ENCODE data around the gene CCDC6. TPM values are rescaled to one million over a fixed set of nuclear protein-coding genes. Genes with fewer than 3 reads are reported as not detected.

Gene CCDC6
- total and polyA plus RNA-seq, 9 of the 15 experiments (the other 6 are each of a cell fraction or from before 2014, with no cell fraction given), result 10.4 to 41.0 (median 20.9) TPM

- TF ChIP-seq SNRNP70 (optimal IDR thresholded peaks at IDR 0.05; ENCODE audit: low read depth, low read length) (no peak), CTBP1 (IDR thresholded peaks at IDR 0.05; ENCODE audit: borderline replicate concordance) (no peak), MYC (IDR thresholded peaks at IDR 0.05; ENCODE audit: low read depth, low read length) (0 out of 2 replicates have a peak, but pooled peaks have one; percentile 33), MYC (CRISPR knock-in tag; IDR thresholded peaks at IDR 0.05; ENCODE audit: borderline replicate concordance, low read depth) (no peak), IFI16 (CRISPR knock-in tag; IDR thresholded peaks at IDR 0.05) (no peak), HDAC8 (tag; IDR thresholded peaks at IDR 0.05) (no peak), RBM34 (IDR thresholded peaks at IDR 0.05; ENCODE audit: borderline replicate concordance, insufficient read depth, low read length) (no peak), KLF1 (tag; IDR thresholded peaks at IDR 0.05) (no peak), SETDB1 (IDR thresholded peaks at IDR 0.05; ENCODE audit: low read length) (no peak), ILF3 (IDR thresholded peaks at IDR 0.05; ENCODE audit: borderline replicate concordance) (no peak)
- TF ChIP-seq, protein P1, sequence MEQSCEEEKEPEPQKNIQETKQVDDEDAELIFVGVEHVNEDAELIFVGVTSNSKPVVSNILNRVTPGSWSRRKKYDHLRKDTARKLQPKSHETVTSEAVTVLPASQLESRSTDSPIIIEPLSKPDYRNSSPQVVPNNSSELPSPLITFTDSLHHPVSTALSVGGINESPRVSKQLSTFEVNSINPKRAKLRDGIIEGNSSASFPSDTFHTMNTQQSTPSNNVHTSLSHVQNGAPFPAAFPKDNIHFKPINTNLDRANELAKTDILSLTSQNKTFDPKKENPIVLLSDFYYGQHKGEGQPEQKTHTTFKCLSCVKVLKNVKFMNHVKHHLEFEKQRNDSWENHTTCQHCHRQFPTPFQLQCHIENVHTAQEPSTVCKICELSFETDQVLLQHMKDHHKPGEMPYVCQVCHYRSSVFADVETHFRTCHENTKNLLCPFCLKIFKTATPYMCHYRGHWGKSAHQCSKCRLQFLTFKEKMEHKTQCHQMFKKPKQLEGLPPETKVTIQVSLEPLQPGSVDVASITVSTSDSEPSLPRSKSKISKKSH (CRISPR knock-in tag; IDR thresholded peaks at IDR 0.05), result no peak
- TF ChIP-seq, protein P2, sequence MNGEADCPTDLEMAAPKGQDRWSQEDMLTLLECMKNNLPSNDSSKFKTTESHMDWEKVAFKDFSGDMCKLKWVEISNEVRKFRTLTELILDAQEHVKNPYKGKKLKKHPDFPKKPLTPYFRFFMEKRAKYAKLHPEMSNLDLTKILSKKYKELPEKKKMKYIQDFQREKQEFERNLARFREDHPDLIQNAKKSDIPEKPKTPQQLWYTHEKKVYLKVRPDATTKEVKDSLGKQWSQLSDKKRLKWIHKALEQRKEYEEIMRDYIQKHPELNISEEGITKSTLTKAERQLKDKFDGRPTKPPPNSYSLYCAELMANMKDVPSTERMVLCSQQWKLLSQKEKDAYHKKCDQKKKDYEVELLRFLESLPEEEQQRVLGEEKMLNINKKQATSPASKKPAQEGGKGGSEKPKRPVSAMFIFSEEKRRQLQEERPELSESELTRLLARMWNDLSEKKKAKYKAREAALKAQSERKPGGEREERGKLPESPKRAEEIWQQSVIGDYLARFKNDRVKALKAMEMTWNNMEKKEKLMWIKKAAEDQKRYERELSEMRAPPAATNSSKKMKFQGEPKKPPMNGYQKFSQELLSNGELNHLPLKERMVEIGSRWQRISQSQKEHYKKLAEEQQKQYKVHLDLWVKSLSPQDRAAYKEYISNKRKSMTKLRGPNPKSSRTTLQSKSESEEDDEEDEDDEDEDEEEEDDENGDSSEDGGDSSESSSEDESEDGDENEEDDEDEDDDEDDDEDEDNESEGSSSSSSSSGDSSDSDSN (IDR thresholded peaks at IDR 0.05; ENCODE audit: borderline replicate concordance in 1 of 2, low read depth in 2 of 2, low read length in 2 of 2), result no peak
- TF ChIP-seq, protein P3, sequence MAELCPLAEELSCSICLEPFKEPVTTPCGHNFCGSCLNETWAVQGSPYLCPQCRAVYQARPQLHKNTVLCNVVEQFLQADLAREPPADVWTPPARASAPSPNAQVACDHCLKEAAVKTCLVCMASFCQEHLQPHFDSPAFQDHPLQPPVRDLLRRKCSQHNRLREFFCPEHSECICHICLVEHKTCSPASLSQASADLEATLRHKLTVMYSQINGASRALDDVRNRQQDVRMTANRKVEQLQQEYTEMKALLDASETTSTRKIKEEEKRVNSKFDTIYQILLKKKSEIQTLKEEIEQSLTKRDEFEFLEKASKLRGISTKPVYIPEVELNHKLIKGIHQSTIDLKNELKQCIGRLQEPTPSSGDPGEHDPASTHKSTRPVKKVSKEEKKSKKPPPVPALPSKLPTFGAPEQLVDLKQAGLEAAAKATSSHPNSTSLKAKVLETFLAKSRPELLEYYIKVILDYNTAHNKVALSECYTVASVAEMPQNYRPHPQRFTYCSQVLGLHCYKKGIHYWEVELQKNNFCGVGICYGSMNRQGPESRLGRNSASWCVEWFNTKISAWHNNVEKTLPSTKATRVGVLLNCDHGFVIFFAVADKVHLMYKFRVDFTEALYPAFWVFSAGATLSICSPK (IDR thresholded peaks at IDR 0.05; ENCODE audit: borderline replicate concordance), result no peak
- TF ChIP-seq, protein P4, sequence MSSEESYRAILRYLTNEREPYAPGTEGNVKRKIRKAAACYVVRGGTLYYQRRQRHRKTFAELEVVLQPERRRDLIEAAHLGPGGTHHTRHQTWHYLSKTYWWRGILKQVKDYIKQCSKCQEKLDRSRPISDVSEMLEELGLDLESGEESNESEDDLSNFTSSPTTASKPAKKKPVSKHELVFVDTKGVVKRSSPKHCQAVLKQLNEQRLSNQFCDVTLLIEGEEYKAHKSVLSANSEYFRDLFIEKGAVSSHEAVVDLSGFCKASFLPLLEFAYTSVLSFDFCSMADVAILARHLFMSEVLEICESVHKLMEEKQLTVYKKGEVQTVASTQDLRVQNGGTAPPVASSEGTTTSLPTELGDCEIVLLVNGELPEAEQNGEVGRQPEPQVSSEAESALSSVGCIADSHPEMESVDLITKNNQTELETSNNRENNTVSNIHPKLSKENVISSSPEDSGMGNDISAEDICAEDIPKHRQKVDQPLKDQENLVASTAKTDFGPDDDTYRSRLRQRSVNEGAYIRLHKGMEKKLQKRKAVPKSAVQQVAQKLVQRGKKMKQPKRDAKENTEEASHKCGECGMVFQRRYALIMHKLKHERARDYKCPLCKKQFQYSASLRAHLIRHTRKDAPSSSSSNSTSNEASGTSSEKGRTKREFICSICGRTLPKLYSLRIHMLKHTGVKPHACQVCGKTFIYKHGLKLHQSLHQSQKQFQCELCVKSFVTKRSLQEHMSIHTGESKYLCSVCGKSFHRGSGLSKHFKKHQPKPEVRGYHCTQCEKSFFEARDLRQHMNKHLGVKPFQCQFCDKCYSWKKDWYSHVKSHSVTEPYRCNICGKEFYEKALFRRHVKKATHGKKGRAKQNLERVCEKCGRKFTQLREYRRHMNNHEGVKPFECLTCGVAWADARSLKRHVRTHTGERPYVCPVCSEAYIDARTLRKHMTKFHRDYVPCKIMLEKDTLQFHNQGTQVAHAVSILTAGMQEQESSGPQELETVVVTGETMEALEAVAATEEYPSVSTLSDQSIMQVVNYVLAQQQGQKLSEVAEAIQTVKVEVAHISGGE (CRISPR knock-in tag; IDR thresholded peaks at IDR 0.05), result no peak
- TF ChIP-seq, protein P5, sequence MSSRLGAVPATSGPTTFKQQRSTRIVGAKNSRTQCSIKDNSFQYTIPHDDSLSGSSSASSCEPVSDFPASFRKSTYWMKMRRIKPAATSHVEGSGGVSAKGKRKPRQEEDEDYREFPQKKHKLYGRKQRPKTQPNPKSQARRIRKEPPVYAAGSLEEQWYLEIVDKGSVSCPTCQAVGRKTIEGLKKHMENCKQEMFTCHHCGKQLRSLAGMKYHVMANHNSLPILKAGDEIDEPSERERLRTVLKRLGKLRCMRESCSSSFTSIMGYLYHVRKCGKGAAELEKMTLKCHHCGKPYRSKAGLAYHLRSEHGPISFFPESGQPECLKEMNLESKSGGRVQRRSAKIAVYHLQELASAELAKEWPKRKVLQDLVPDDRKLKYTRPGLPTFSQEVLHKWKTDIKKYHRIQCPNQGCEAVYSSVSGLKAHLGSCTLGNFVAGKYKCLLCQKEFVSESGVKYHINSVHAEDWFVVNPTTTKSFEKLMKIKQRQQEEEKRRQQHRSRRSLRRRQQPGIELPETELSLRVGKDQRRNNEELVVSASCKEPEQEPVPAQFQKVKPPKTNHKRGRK (tag; IDR thresholded peaks at IDR 0.05), result no peak
Measured at GRCh38 chr10:59907918-59908807, 1.8 kb upstream of the CCDC6 start (continued).
